ENCODE data around the gene RIF1. TPM values are rescaled to one million over a fixed set of nuclear protein-coding genes. Genes with fewer than 3 reads are reported as not detected.

Gene RIF1
- total and polyA plus RNA-seq, 9 of the 15 experiments (the other 6 are each of a cell fraction or from before 2014, with no cell fraction given), result 11.0 to 109 (median 44.2) TPM

DNA sequence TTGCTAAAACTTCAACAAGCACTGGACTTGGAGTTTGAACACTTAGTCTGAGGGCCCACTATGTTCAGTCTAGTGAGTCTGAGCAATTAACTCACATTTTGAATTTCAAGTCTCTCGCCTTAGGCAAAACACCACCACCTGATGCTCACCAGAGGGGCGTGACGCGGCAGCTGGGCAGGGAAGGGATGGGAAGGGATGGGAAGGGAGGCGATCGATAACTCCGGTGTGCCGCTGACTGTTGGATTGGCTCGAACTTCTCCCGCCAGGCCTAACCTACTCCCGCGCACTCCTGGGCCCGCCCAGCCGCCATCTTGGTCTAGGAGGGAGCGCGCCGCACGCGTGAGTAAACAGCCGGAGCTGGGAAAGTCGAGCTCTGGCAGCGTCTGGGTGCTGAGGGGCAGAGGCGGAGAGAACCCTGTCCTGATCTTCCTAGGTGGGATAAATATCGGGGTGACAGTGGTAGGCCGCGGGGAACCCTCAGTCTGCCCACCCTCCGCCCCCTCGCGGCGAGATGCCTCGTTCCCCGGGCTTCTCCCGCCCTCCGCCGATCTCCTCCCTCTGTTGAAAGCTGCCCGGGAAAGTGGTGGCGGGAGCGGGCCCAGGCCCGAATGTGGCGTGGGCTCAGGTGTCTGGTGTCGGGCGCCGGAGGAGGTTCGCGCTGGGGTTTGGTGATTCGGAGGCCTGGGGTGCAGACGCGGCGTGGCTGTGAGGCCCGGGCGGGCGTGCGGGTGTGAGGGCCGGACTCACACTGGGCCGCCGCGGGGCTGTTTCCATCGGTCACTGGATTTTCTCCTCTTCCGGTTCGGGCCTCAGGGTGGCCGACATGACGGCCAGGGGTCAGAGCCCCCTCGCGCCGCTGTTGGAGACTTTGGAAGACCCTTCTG, at the start of gene RIF1 (continued):
- TF ChIP-seq AFF1 (IDR thresholded peaks at IDR 0.05; ENCODE audit: low read depth in 1 of 2, partially characterized antibody in 2 of 2) (peak in 1 of 2 experiments; percentile 54), ELF4 (CRISPR knock-in tag; IDR thresholded peaks at IDR 0.05) (no peak), MEF2A (IDR thresholded peaks at IDR 0.05; ENCODE audit: control insufficient read depth, low read depth, low read length) (no peak), HSF4 (CRISPR knock-in tag; IDR thresholded peaks at IDR 0.05; ENCODE audit: borderline replicate concordance) (no peak), ZBTB2 (IDR thresholded peaks at IDR 0.05) (no peak), ZNF785 (CRISPR knock-in tag; IDR thresholded peaks at IDR 0.05) (no peak), CGGBP1 (CRISPR knock-in tag; IDR thresholded peaks at IDR 0.05) (no peak), PTBP1 (IDR thresholded peaks at IDR 0.05; ENCODE audit: low read depth, low read length) (no peak), HDAC3 (IDR thresholded peaks at IDR 0.05; ENCODE audit: borderline replicate concordance, partially characterized antibody) (no peak), PHF20 (IDR thresholded peaks at IDR 0.05; ENCODE audit: partially characterized antibody) (peak; percentile 68), ZNF140 (CRISPR knock-in tag; IDR thresholded peaks at IDR 0.05) (no peak), ZNF384 (IDR thresholded peaks at IDR 0.05; ENCODE audit: low read depth, low read length) (no peak), EP400 (IDR thresholded peaks at IDR 0.05) (peak; percentile 100)
- TF ChIP-seq, protein P1, sequence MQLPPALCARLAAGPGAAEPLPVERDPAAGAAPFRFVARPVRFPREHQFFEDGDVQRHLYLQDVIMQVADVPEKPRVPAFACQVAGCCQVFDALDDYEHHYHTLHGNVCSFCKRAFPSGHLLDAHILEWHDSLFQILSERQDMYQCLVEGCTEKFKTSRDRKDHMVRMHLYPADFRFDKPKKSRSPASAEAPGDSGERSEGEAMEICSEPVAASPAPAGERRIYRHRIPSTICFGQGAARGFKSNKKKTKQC (CRISPR knock-in tag; IDR thresholded peaks at IDR 0.05), result peak; percentile 93
- TF ChIP-seq, protein P2, sequence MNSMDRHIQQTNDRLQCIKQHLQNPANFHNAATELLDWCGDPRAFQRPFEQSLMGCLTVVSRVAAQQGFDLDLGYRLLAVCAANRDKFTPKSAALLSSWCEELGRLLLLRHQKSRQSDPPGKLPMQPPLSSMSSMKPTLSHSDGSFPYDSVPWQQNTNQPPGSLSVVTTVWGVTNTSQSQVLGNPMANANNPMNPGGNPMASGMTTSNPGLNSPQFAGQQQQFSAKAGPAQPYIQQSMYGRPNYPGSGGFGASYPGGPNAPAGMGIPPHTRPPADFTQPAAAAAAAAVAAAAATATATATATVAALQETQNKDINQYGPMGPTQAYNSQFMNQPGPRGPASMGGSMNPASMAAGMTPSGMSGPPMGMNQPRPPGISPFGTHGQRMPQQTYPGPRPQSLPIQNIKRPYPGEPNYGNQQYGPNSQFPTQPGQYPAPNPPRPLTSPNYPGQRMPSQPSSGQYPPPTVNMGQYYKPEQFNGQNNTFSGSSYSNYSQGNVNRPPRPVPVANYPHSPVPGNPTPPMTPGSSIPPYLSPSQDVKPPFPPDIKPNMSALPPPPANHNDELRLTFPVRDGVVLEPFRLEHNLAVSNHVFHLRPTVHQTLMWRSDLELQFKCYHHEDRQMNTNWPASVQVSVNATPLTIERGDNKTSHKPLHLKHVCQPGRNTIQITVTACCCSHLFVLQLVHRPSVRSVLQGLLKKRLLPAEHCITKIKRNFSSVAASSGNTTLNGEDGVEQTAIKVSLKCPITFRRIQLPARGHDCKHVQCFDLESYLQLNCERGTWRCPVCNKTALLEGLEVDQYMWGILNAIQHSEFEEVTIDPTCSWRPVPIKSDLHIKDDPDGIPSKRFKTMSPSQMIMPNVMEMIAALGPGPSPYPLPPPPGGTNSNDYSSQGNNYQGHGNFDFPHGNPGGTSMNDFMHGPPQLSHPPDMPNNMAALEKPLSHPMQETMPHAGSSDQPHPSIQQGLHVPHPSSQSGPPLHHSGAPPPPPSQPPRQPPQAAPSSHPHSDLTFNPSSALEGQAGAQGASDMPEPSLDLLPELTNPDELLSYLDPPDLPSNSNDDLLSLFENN (IDR thresholded peaks at IDR 0.05; ENCODE audit: low read depth in 2 of 2, low read length in 2 of 2), result peak in 1 of 2 experiments; percentile 96; a peak in 3 of 4 replicates

Measured in K562 (cell line).